ENCODE data around the gene FKBP14.
A peak's percentile ranks its signal among the peaks of the same experiment; 100 is the strongest.
"Not testable (repeated sequence)": the region's sequence is repeated elsewhere in the genome, so short reads cannot be mapped to it uniquely, and the experiment has no call there.

FKBP14 gene

GRCh38 chr7:30026229-30027064 lies at the start of gene FKBP14:
Gene FKBP14 (minus strand): TSS chr7:30026702. CDS start chr7:30026508, 194 bp downstream.
- DNase-seq (ENCODE audit: low read depth) = peak; percentile 82

- no peak for DNase-seq (ENCODE audit: low read depth)
Measured at GRCh38 chr7:30074422-30075030, 48.0 kb upstream of the FKBP14 start.

- no peak for DNase-seq (ENCODE audit: low read depth)
Measured at GRCh38 chr7:30072735-30073134, 46.2 kb upstream of the FKBP14 start.

GRCh38 chr7:30070052-30070451 lies 43.5 kb upstream of the FKBP14 start:
- no peak for DNase-seq (ENCODE audit: low read depth)

GRCh38 chr7:30069096-30069867 lies 42.8 kb upstream of the FKBP14 start:
- no peak for DNase-seq (ENCODE audit: low read depth)

GRCh38 chr7:30068117-30068516 lies 41.6 kb upstream of the FKBP14 start:
- no peak for DNase-seq (ENCODE audit: low read depth)

GRCh38 chr7:30066687-30067086 lies 40.2 kb upstream of the FKBP14 start:
- no peak for DNase-seq (ENCODE audit: low read depth)

- DNase-seq (ENCODE audit: low read depth) = no peak
Measured at GRCh38 chr7:30065746-30066145, 39.2 kb upstream of the FKBP14 start.

GRCh38 chr7:30062587-30062986 lies 36.1 kb upstream of the FKBP14 start:
- DNase-seq (ENCODE audit: low read depth) = no peak

- DNase-seq (ENCODE audit: low read depth) = not testable (repeated sequence)
Measured at GRCh38 chr7:30061786-30062185, 35.3 kb upstream of the FKBP14 start.

GRCh38 chr7:30057741-30058140 lies 31.2 kb upstream of the FKBP14 start:
- no peak for DNase-seq (ENCODE audit: low read depth)

GRCh38 chr7:30053068-30053467 lies 26.6 kb upstream of the FKBP14 start:
- no peak for DNase-seq (ENCODE audit: low read depth)

- DNase-seq (ENCODE audit: low read depth) = no peak
Measured at GRCh38 chr7:30049173-30049572, 22.7 kb upstream of the FKBP14 start.

- no peak for DNase-seq (ENCODE audit: low read depth)
Measured at GRCh38 chr7:30048582-30048981, 22.1 kb upstream of the FKBP14 start.

- no peak for DNase-seq (ENCODE audit: low read depth)
Measured at GRCh38 chr7:30047124-30047523, 20.6 kb upstream of the FKBP14 start.

- DNase-seq (ENCODE audit: low read depth) = no peak
Measured at GRCh38 chr7:30046127-30046770, 19.7 kb upstream of the FKBP14 start.

GRCh38 chr7:30041526-30042269 lies 15.2 kb upstream of the FKBP14 start:
- no peak for DNase-seq (ENCODE audit: low read depth)

- DNase-seq (ENCODE audit: low read depth) = no peak
Measured at GRCh38 chr7:30040938-30041337, 14.4 kb upstream of the FKBP14 start.

- no peak for DNase-seq (ENCODE audit: low read depth)
Measured at GRCh38 chr7:30038196-30038980, 11.9 kb upstream of the FKBP14 start.

- DNase-seq (ENCODE audit: low read depth) = no peak
Measured at GRCh38 chr7:30036220-30036619, 9.7 kb upstream of the FKBP14 start.

GRCh38 chr7:30034501-30034900 lies 8.0 kb upstream of the FKBP14 start:
- DNase-seq (ENCODE audit: low read depth) = no peak
